Natural killer cell (primary cell): ENCODE measurements around the gene CLDND2. TPM values are rescaled to one million over a fixed set of nuclear protein-coding genes. Genes with fewer than 3 reads are reported as not detected.
A peak's percentile ranks its signal among the peaks of the same experiment; 100 is the strongest.

Experiments
- ATAC-seq, 3 donors: fragments of 150-1000 bp in 2 of 3; fragments of 200-7000 bp in 1 of 3; cut with Tn5 transposase; 1 replicate in 1 of 3; 2 replicates in 2 of 3; pipeline ENCODE4 v1.10.0; 2021; ENCODE audit warnings: mild to moderate bottlenecking in 2 of 3, moderate library complexity in 2 of 3
- DNase-seq, 2 donors: peaks; one replicate each; pipeline versions ENCODE4 v3.0.0 to v3.0.0-alpha.2; 2013 to 2021; ENCODE audit warnings: mixed read lengths in 1 of 2
- H3K27ac ChIP-seq: one replicate; pipeline ENCODE4 v1.5.1; 2013; ENCODE audit warnings: mild to moderate bottlenecking, low read length
- H3K27me3 ChIP-seq: one replicate; pipeline ENCODE4 v1.6.1; 2013; ENCODE audit warnings: low read length; ENCODE audit not compliant: control insufficient read depth, insufficient read depth
- H3K36me3 ChIP-seq: one replicate; pipeline ENCODE4 v1.6.1; 2013; ENCODE audit warnings: low read length; ENCODE audit not compliant: control insufficient read depth, insufficient read depth
- H3K4me1 ChIP-seq: one replicate; pipeline ENCODE4 v1.6.1; 2013; ENCODE audit warnings: low read length; ENCODE audit not compliant: control insufficient read depth, insufficient read depth
- H3K4me3 ChIP-seq: one replicate; pipeline ENCODE4 v1.5.1; 2013; ENCODE audit warnings: low read length
- H3K9me3 ChIP-seq: one replicate; pipeline ENCODE4 v1.6.1; 2013; ENCODE audit warnings: low read length; ENCODE audit not compliant: control insufficient read depth, insufficient read depth
- H3K27ac Mint-ChIP-seq, 2 donors: one replicate each; pipeline ENCODE4 v1.8.0; 2022; ENCODE audit warnings: mild to moderate bottlenecking in 2 of 2, mixed read lengths in 2 of 2, moderate library complexity in 1 of 2
- H3K27me3 Mint-ChIP-seq, 2 donors: one replicate each; pipeline ENCODE4 v1.8.0; 2022; ENCODE audit warnings: low read depth in 2 of 2, mixed read lengths in 2 of 2
- H3K36me3 Mint-ChIP-seq: one replicate; pipeline ENCODE4 v1.8.0; 2022; ENCODE audit warnings: mixed read lengths
- H3K4me1 Mint-ChIP-seq, 2 donors: one replicate each; pipeline ENCODE4 v1.8.0; 2022; ENCODE audit warnings: mixed read lengths in 2 of 2
- H3K4me3 Mint-ChIP-seq: one replicate; pipeline ENCODE4 v1.8.0; 2022; ENCODE audit warnings: mild to moderate bottlenecking, moderate library complexity, mixed read lengths
- H3K9me3 Mint-ChIP-seq, 2 donors: one replicate each; pipeline ENCODE4 v1.8.0; 2022; ENCODE audit warnings: mixed read lengths in 2 of 2
- CTCF ChIP-seq: fragments of 200-600 bp; IDR thresholded peaks from one replicate; pipeline ENCODE4 v1.8.0; 2022; ENCODE audit warnings: antibody characterized with exemption
- WGBS: methylation state at CpG from one replicate; pipeline ENCODE4 v1.1.7; 2013; ENCODE audit warnings: missing lambda C conversion rate; ENCODE audit not compliant: insufficient coverage; 5-methylcytosine and 5-hydroxymethylcytosine counted together
- intact Hi-C: fragments of 100-400 bp; cut with micrococcal nuclease; formaldehyde crosslinking; loops from one replicate; pipeline ENCODE4 v1.14.2; 2022
- total RNA-seq, 4 donors: library from RNA; stranded (reverse); fragments of 120-200 nt in 1 of 4; gene quantifications; one replicate each; pipeline versions ENCODE4 v1.2.3 to v1.2.4, GENCODE V29; 2013 to 2022

Gene CLDND2
- total RNA-seq, 3 donors from 2014 or later (not counting 1 experiment from before 2014, with no cell fraction given), result 72.8 to 83.2 (median 75.3) TPM

GRCh38 chr19:51375504-51376221 is 6.9 kb upstream of the CLDND2 start:
- DNase-seq, result peak; percentile 44 to 77

GRCh38 chr19:51372649-51373504 is 4.1 kb upstream of the CLDND2 start, which contains the start of gene NKG7:
Gene NKG7, minus strand, starts transcription at chr19:51372654. Its CDS starts 119 bp downstream, at chr19:51372535.
- Mint-ChIP-seq H3K36me3 (peaks cover 18% of the 10 kb centered on the region), H3K4me3 (peak within 1 kb of the TSS; percentile 98), H3K4me1 (peaks cover 65 to 78% of the 10 kb centered on the region in 2 donors), H3K27ac (peak within 1 kb of the TSS; percentile 88 to 94), H3K9me3 (no peaks in the 10 kb centered on the region), H3K27me3 (no peaks in the 10 kb centered on the region)
- TF ChIP-seq CTCF, result no peak
- no peaks in the 10 kb centered on the region for H3K9me3 ChIP-seq
- H3K4me1 ChIP-seq, result peaks cover 87% of the 10 kb centered on the region
- intact Hi-C loops, result loop anchor here (1.0 kb wide), 3 partner anchors 14 to 68 kb away; partner anchors contain the start of gene LIM2
- DNase-seq (peak; percentile 82 to 87), ATAC-seq (peak; percentile 67 to 83 (median 70))
- H3K27ac ChIP-seq, result peak within 1 kb of the TSS; percentile 96
- peaks cover 7% of the 10 kb centered on the region for H3K36me3 ChIP-seq
- peak within 1 kb of the TSS; percentile 95 for H3K4me3 ChIP-seq
- no peaks in the 10 kb centered on the region for H3K27me3 ChIP-seq
- 13% methylated on average over 3 of the region's 9 CpGs for WGBS

More at GRCh38 chr19:51375504-51376221, 6.9 kb upstream of the CLDND2 start:
- no peak overlapping the region for H3K4me3 ChIP-seq
- Mint-ChIP-seq H3K36me3 (peaks cover 9% of the 10 kb centered on the region), H3K27ac (peak overlapping the region; percentile 88 to 94), H3K4me3 (peak overlapping the region; percentile 84), H3K4me1 (peaks cover 61 to 73% of the 10 kb centered on the region in 2 donors), H3K27me3 (no peaks in the 10 kb centered on the region), H3K9me3 (no peaks in the 10 kb centered on the region)
- H3K9me3 ChIP-seq, result no peaks in the 10 kb centered on the region
- no peak for TF ChIP-seq CTCF
- peaks cover 7% of the 10 kb centered on the region for H3K36me3 ChIP-seq
- peak overlapping the region; percentile 96 for H3K27ac ChIP-seq
- H3K27me3 ChIP-seq, result no peaks in the 10 kb centered on the region
- peaks cover 78% of the 10 kb centered on the region for H3K4me1 ChIP-seq
- 11% methylated on average over 11 of the region's 11 CpGs for WGBS
- ATAC-seq, result peak in 1 of 3 donors; percentile 8
- intact Hi-C loops, result no loop called here

GRCh38 chr19:51372021-51372648 is 3.3 kb upstream of the CLDND2 start:
- peak overlapping the region; percentile 95 for H3K4me3 ChIP-seq
- H3K9me3 Mint-ChIP-seq, result no peaks in the 10 kb centered on the region
- DNase-seq (peak in 1 of 2 donors; percentile 35), ATAC-seq (no peak)
- intact Hi-C loops, result loop anchor here (1.0 kb wide), 1 partner anchor 22 kb away; no protein-coding TSS in a partner anchor
- H3K9me3 ChIP-seq, result no peaks in the 10 kb centered on the region
- peaks cover 65 to 85% of the 10 kb centered on the region in 2 donors for H3K4me1 Mint-ChIP-seq
- peaks cover 7% of the 10 kb centered on the region for H3K36me3 ChIP-seq
- H3K27me3 ChIP-seq, result no peaks in the 10 kb centered on the region
- WGBS, result 28% methylated on average over 18 of the region's 18 CpGs
- H3K4me1 ChIP-seq, result peaks cover 93% of the 10 kb centered on the region
- no peaks in the 10 kb centered on the region for H3K27me3 Mint-ChIP-seq
- no peak for TF ChIP-seq CTCF
- peak overlapping the region; percentile 96 for H3K27ac ChIP-seq
- H3K27ac Mint-ChIP-seq, result peak overlapping the region; percentile 88 to 94
- H3K36me3 Mint-ChIP-seq, result peaks cover 18% of the 10 kb centered on the region
- H3K4me3 Mint-ChIP-seq, result peak overlapping the region; percentile 98
